ENCODE measurements around the gene DMKN.

Gene DMKN

GRCh38 chr19:35508129-35508528 is 5.3 kb downstream of the DMKN start:
- Histone ChIP-seq H2AFZ (ENCODE audit: low read length) (no peak overlapping the region), H3K4me3 (ENCODE audit: low read length, poor library complexity, severe bottlenecking) (no peak overlapping the region), H3K4me2 (ENCODE audit: low read depth, low read length, poor library complexity, severe bottlenecking) (no peak overlapping the region), H3K36me3 (ENCODE audit: insufficient read depth, low read length) (no peaks in the 10 kb centered on the region), H3K4me1 (ENCODE audit: insufficient read depth, low read length, poor library complexity, severe bottlenecking) (peaks cover 13% of the 10 kb centered on the region), H3K9me2 (replicated peaks; ENCODE audit: low read depth, low read length) (no peaks in the 10 kb centered on the region), H3F3A (ENCODE audit: low read depth) (no peaks in the 10 kb centered on the region), H3K27me3 (ENCODE audit: insufficient read depth, low read length, poor library complexity, severe bottlenecking) (no peaks in the 10 kb centered on the region), H3K9me3 (ENCODE audit: insufficient read depth, low read depth, low read length) (no peaks in the 10 kb centered on the region), H3K79me2 (ENCODE audit: insufficient read depth, low read length) (no peaks in the 10 kb centered on the region), H3K9ac (ENCODE audit: low read depth, low read length, poor library complexity, severe bottlenecking) (no peak overlapping the region), H4K20me1 (ENCODE audit: insufficient read depth, low read length, poor library complexity, severe bottlenecking) (no peaks in the 10 kb centered on the region)
- TF ChIP-seq EZH2phosphoT487 (IDR thresholded peaks at IDR 0.05; ENCODE audit: borderline replicate concordance) (no peak), CTCF (conservative IDR thresholded peaks at IDR 0.05; ENCODE audit: low read length) (no peak)

GRCh38 chr19:35507561-35507960 is 5.9 kb downstream of the DMKN start:
- TF ChIP-seq CTCF (conservative IDR thresholded peaks at IDR 0.05; ENCODE audit: low read length): no peak
- TF ChIP-seq EZH2phosphoT487 (IDR thresholded peaks at IDR 0.05; ENCODE audit: borderline replicate concordance): no peak
- Histone ChIP-seq H3K9me2 (replicated peaks; ENCODE audit: low read depth, low read length) (no peaks in the 10 kb centered on the region), H3K36me3 (ENCODE audit: insufficient read depth, low read length) (no peaks in the 10 kb centered on the region), H3K79me2 (ENCODE audit: insufficient read depth, low read length) (no peaks in the 10 kb centered on the region), H3F3A (ENCODE audit: low read depth) (no peaks in the 10 kb centered on the region), H3K4me1 (ENCODE audit: insufficient read depth, low read length, poor library complexity, severe bottlenecking) (peaks cover 13% of the 10 kb centered on the region), H2AFZ (ENCODE audit: low read length) (no peak overlapping the region), H3K4me2 (ENCODE audit: low read depth, low read length, poor library complexity, severe bottlenecking) (no peak overlapping the region), H3K4me3 (ENCODE audit: low read length, poor library complexity, severe bottlenecking) (no peak overlapping the region), H4K20me1 (ENCODE audit: insufficient read depth, low read length, poor library complexity, severe bottlenecking) (no peaks in the 10 kb centered on the region), H3K9ac (ENCODE audit: low read depth, low read length, poor library complexity, severe bottlenecking) (no peak overlapping the region), H3K27me3 (ENCODE audit: insufficient read depth, low read length, poor library complexity, severe bottlenecking) (no peaks in the 10 kb centered on the region), H3K9me3 (ENCODE audit: insufficient read depth, low read depth, low read length) (no peaks in the 10 kb centered on the region)

- no peaks in the 10 kb centered on the region for H4K20me1 ChIP-seq (ENCODE audit: insufficient read depth, low read length, poor library complexity, severe bottlenecking)
- H3K79me2 ChIP-seq (ENCODE audit: insufficient read depth, low read length): no peaks in the 10 kb centered on the region
- TF ChIP-seq CTCF (conservative IDR thresholded peaks at IDR 0.05; ENCODE audit: low read length): no peak
- no peak for TF ChIP-seq EZH2phosphoT487 (IDR thresholded peaks at IDR 0.05; ENCODE audit: borderline replicate concordance)
- H3F3A ChIP-seq (ENCODE audit: low read depth): no peaks in the 10 kb centered on the region
- no peaks in the 10 kb centered on the region for H3K9me2 ChIP-seq (replicated peaks; ENCODE audit: low read depth, low read length)
- H3K9me3 ChIP-seq (ENCODE audit: insufficient read depth, low read depth, low read length): no peaks in the 10 kb centered on the region
- no peak overlapping the region for H3K4me3 ChIP-seq (ENCODE audit: low read length, poor library complexity, severe bottlenecking)
- peaks cover 13% of the 10 kb centered on the region for H3K4me1 ChIP-seq (ENCODE audit: insufficient read depth, low read length, poor library complexity, severe bottlenecking)
- H2AFZ ChIP-seq (ENCODE audit: low read length): no peak overlapping the region
- H3K9ac ChIP-seq (ENCODE audit: low read depth, low read length, poor library complexity, severe bottlenecking): no peak overlapping the region
- no peaks in the 10 kb centered on the region for H3K36me3 ChIP-seq (ENCODE audit: insufficient read depth, low read length)
- H3K4me2 ChIP-seq (ENCODE audit: low read depth, low read length, poor library complexity, severe bottlenecking): no peak overlapping the region
- no peaks in the 10 kb centered on the region for H3K27me3 ChIP-seq (ENCODE audit: insufficient read depth, low read length, poor library complexity, severe bottlenecking)
Measured at GRCh38 chr19:35506011-35506410, 7.4 kb downstream of the DMKN start.
